B cell (primary cell): ENCODE results near the gene TBC1D22A. TPM values are rescaled to one million over a fixed set of nuclear protein-coding genes. Genes with fewer than 3 reads are reported as not detected.

Experiments used
- ATAC-seq: fragments of 200-7000 bp; cut with Tn5 transposase; one replicate; pipeline ENCODE4 v1.10.0; 2021; ENCODE audit warnings: low read depth, mild to moderate bottlenecking, moderate number of reproducible peaks, moderate library complexity
- CTCF ChIA-PET: fragments of 350-600 bp; sonication (Branson Sonifier 250); formaldehyde crosslinking; loops from one replicate; lab custom pipeline; 2021; ENCODE audit warnings: antibody characterized with exemption, inconsistent platforms; lab: Charles Lee
- POLR2A ChIA-PET: fragments of 350-600 bp; sonication (Branson Sonifier 250); formaldehyde crosslinking; loops from one replicate; lab custom pipeline; 2021; ENCODE audit warnings: antibody characterized with exemption; lab: Charles Lee
- DNase-seq: peaks from one replicate; pipeline ENCODE4 v3.0.0; 2013
- H2AFZ ChIP-seq: 2 replicates; pipeline ENCODE4 v1.6.1; 2012; ENCODE audit warnings: mild to moderate bottlenecking, low read depth, low read length; ENCODE audit not compliant: insufficient read depth, poor library complexity, severe bottlenecking
- H3K27ac ChIP-seq, 2 donors: 1 replicate in 1 of 2; 2 replicates in 1 of 2; pipeline ENCODE4 v1.5.1; 2012 to 2013; ENCODE audit warnings: low read length in 2 of 2, mild to moderate bottlenecking in 2 of 2, moderate library complexity in 1 of 2
- H3K27me3 ChIP-seq, 4 experiments: fragments of 200-600 bp in 1 of 4; sonication (generic) in 1 of 4; replicated peaks in 1 of 4; 1 replicate in 2 of 4; 2 replicates in 2 of 4; pipeline versions ENCODE4 v1.6.1 to v1.7.0; 2013 to 2016; ENCODE audit warnings: low read length in 3 of 4, mild to moderate bottlenecking in 2 of 4, mixed read lengths in 1 of 4, moderate library complexity in 1 of 4; ENCODE audit not compliant: insufficient read depth in 4 of 4, control insufficient read depth in 3 of 4; ENCODE audit errors: control extremely low read depth in 1 of 4
- H3K36me3 ChIP-seq, 2 experiments: replicated peaks in 1 of 2; 1 replicate in 1 of 2; 2 replicates in 1 of 2; pipeline versions ENCODE4 v1.6.1 to v1.7.1; 2013; ENCODE audit warnings: low read length in 1 of 2; ENCODE audit not compliant: insufficient read depth in 2 of 2, control insufficient read depth in 1 of 2; ENCODE audit errors: control extremely low read depth in 1 of 2, extremely low read depth in 1 of 2
- H3K4me1 ChIP-seq, 2 donors: fragments of 200-600 bp in 1 of 2; sonication (generic) in 1 of 2; 1 replicate in 1 of 2; 2 replicates in 1 of 2; pipeline versions ENCODE4 v1.5.1 to v1.6.1; 2013 to 2017; ENCODE audit warnings: low read length in 2 of 2; ENCODE audit not compliant: control insufficient read depth in 2 of 2, insufficient read depth in 2 of 2
- H3K4me2 ChIP-seq: replicated peaks from 2 replicates; pipeline ENCODE3; 2012; ENCODE audit warnings: mild to moderate bottlenecking, low read depth, low read length; ENCODE audit not compliant: poor library complexity, severe bottlenecking
- H3K4me3 ChIP-seq, 5 experiments: fragments of 200-600 bp in 1 of 5; sonication (generic) in 1 of 5; 1 replicate in 3 of 5; 2 replicates in 2 of 5; pipeline versions ENCODE4 v1.5.1 to v1.7.0; 2011 to 2016; ENCODE audit warnings: low read length in 4 of 5, mild to moderate bottlenecking in 4 of 5, low read depth in 2 of 5, control low read depth in 1 of 5, moderate library complexity in 1 of 5; ENCODE audit not compliant: insufficient read depth in 1 of 5; ENCODE audit errors: control extremely low read depth in 1 of 5, extremely low read depth in 1 of 5
- H3K79me2 ChIP-seq: fragments of 200-600 bp; sonication (generic); one replicate; pipeline ENCODE4 v1.6.0; 2016; ENCODE audit warnings: low read length; ENCODE audit not compliant: control insufficient read depth, insufficient read depth
- H3K9ac ChIP-seq: fragments of 200-600 bp; sonication (generic); 2 replicates; pipeline ENCODE4 v1.6.1; 2017; ENCODE audit warnings: mild to moderate bottlenecking, low read length, moderate library complexity
- H3K9me3 ChIP-seq, 3 donors: one replicate each; pipeline versions ENCODE4 v1.6.1 to v1.7.1; 2013; ENCODE audit warnings: low read length in 2 of 3; ENCODE audit not compliant: control insufficient read depth in 2 of 3, insufficient read depth in 1 of 3; ENCODE audit errors: control extremely low read depth in 1 of 3
- H4K20me1 ChIP-seq: 2 replicates; pipeline ENCODE4 v1.6.0; 2012; ENCODE audit warnings: mild to moderate bottlenecking, low read length; ENCODE audit not compliant: insufficient read depth, control insufficient read depth, poor library complexity, severe bottlenecking
- H3K27ac Mint-ChIP-seq: one replicate; pipeline ENCODE4 v1.8.0; 2021; ENCODE audit warnings: mixed read lengths
- H3K27me3 Mint-ChIP-seq: one replicate; pipeline ENCODE4 v1.8.0; 2021; ENCODE audit warnings: mixed read lengths
- H3K4me1 Mint-ChIP-seq: one replicate; pipeline ENCODE4 v1.8.0; 2021; ENCODE audit warnings: mixed read lengths
- H3K4me3 Mint-ChIP-seq: one replicate; pipeline ENCODE4 v1.8.0; 2021; ENCODE audit warnings: mixed read lengths
- H3K9me3 Mint-ChIP-seq: one replicate; pipeline ENCODE4 v1.8.0; 2022; ENCODE audit warnings: mixed read lengths; ENCODE audit not compliant: insufficient read depth
- EZH2 ChIP-seq: IDR thresholded peaks from 2 replicates; pipeline ENCODE4 v1.6.1; 2012; ENCODE audit warnings: borderline replicate concordance, low read depth, mild to moderate bottlenecking, moderate library complexity, low read length; ENCODE audit not compliant: insufficient read depth, poor library complexity, severe bottlenecking
- WGBS: methylation state at CpG from one replicate; pipeline ENCODE4 v1.1.5; 2013; ENCODE audit warnings: missing lambda C conversion rate; ENCODE audit not compliant: insufficient coverage; 5-methylcytosine and 5-hydroxymethylcytosine counted together
- intact Hi-C: fragments of 100-400 bp; cut with micrococcal nuclease; formaldehyde crosslinking; loops from one replicate; pipeline ENCODE4 v1.10.0; 2022
- polyA plus RNA-seq: library from polyadenylated mRNA; depleted of rRNA; stranded (reverse); fragments of >200 nt; gene quantifications from 2 replicates; pipeline ENCODE4 v1.2.3, GENCODE V29; 2012
- total RNA-seq, 2 donors: library from RNA; stranded (reverse); fragments of 120-200 nt in 1 of 2; gene quantifications; 1 replicate in 1 of 2; 2 replicates in 1 of 2; pipeline versions ENCODE4 v1.2.3 to v1.2.4, GENCODE V29; 2013 to 2022
- TF ChIP-seq, protein P1 (sequence below): fragments of 200-600 bp; IDR thresholded peaks from one replicate; pipeline ENCODE4 v1.8.0; 2022; ENCODE audit warnings: antibody characterized with exemption, mild to moderate bottlenecking

TBC1D22A gene
- total and polyA plus RNA-seq, 2 donors (not counting 1 experiment from before 2014, with no cell fraction given), result 73.8 to 128 TPM

DNA sequence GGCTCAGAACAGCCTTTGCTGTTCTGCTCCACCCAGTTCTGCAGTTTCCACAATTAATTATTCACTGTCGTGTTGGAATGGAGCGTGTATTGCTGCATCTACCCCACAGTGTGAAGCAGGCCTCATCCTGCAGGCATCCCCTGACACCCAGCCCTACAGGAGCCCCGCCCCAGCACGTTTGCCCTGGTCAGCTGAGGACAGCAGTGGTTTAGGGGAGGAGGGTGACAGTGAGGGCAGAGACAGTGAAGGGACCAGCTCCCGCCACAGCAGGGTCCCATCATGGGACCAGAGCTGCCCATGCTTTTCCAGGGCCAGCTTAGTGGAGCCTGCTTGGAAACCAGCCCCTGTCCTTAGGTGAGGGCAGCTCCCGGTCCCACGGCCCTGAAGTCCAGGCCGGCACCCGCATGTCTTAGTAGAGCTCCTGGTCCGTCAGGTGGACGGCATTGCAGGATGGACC is 273.0 kb downstream of the TBC1D22A start:
- POLR2A ChIA-PET, result no interaction called here
- Histone ChIP-seq H4K20me1 (peaks cover 93% of the 10 kb centered on the region), H3K4me2 (no peak overlapping the region), H3K9ac (no peak overlapping the region), H2AFZ (no peak overlapping the region), H3K27ac (no peak overlapping the region), H3K4me1 (no peaks in the 10 kb centered on the region), H3K27me3 (no peaks in the 10 kb centered on the region), H3K36me3 (peaks cover 2 to 48% of the 10 kb centered on the region in 2 experiments), H3K9me3 (no peaks in the 10 kb centered on the region), H3K79me2 (peaks cover 90% of the 10 kb centered on the region), H3K4me3 (no peak overlapping the region)
- CTCF ChIA-PET, result no interaction called here
- H3K27me3 Mint-ChIP-seq, result no peaks in the 10 kb centered on the region
- H3K4me3 Mint-ChIP-seq, result no peak overlapping the region
- DNase-seq (no peak), ATAC-seq (no peak)
- H3K27ac Mint-ChIP-seq, result no peak overlapping the region
- no peaks in the 10 kb centered on the region for H3K9me3 Mint-ChIP-seq
- no peak for TF ChIP-seq EZH2
- TF ChIP-seq, protein P1, sequence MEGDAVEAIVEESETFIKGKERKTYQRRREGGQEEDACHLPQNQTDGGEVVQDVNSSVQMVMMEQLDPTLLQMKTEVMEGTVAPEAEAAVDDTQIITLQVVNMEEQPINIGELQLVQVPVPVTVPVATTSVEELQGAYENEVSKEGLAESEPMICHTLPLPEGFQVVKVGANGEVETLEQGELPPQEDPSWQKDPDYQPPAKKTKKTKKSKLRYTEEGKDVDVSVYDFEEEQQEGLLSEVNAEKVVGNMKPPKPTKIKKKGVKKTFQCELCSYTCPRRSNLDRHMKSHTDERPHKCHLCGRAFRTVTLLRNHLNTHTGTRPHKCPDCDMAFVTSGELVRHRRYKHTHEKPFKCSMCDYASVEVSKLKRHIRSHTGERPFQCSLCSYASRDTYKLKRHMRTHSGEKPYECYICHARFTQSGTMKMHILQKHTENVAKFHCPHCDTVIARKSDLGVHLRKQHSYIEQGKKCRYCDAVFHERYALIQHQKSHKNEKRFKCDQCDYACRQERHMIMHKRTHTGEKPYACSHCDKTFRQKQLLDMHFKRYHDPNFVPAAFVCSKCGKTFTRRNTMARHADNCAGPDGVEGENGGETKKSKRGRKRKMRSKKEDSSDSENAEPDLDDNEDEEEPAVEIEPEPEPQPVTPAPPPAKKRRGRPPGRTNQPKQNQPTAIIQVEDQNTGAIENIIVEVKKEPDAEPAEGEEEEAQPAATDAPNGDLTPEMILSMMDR, result no peak
- intact Hi-C loops, result no loop called here
- 86% methylated on average over 8 of the region's 11 CpGs for WGBS
- peaks cover 2% of the 10 kb centered on the region for H3K4me1 Mint-ChIP-seq

DNA sequence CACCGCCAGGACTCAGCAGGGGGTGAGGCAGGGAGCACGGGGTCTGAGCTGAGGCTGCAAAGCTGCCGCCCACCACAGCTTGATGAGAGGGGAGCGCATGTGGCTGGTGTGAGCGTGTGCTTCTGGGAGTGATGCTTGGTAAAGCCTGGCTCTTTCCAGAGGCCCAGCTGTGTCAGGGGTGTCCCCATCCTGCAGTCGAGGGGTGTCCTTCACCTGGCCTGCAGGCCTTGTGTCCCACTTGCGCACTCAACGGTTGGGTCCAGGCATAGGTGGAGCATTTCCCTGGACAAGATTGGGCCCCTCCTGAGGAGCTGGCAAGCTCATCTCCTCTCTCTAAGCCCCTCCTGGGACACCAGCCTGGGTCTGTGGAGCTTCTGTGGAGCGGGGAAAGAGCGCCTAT is 273.9 kb downstream of the TBC1D22A start:
- 96% methylated on average over 9 of the region's 10 CpGs for WGBS
- CTCF ChIA-PET, result no interaction called here

More for the DNA sequence above, 273.9 kb downstream of the TBC1D22A start:
- H3K9me3 Mint-ChIP-seq, result no peaks in the 10 kb centered on the region
- Histone ChIP-seq H3K9me3 (no peaks in the 10 kb centered on the region), H4K20me1 (peaks cover 95% of the 10 kb centered on the region), H3K4me1 (no peaks in the 10 kb centered on the region), H3K27ac (no peak overlapping the region), H3K4me3 (no peak overlapping the region), H3K4me2 (no peak overlapping the region), H2AFZ (no peak overlapping the region), H3K9ac (no peak overlapping the region), H3K36me3 (peaks cover 0 to 46% of the 10 kb centered on the region in 2 experiments), H3K79me2 (peaks cover 90% of the 10 kb centered on the region), H3K27me3 (no peaks in the 10 kb centered on the region)
- no peaks in the 10 kb centered on the region for H3K27me3 Mint-ChIP-seq
- H3K4me1 Mint-ChIP-seq, result peaks cover 2% of the 10 kb centered on the region
- no peak for DNase-seq
- H3K4me3 Mint-ChIP-seq, result no peak overlapping the region
- TF ChIP-seq EZH2, result no peak
- TF ChIP-seq, protein P1, result no peak
- ATAC-seq, result no peak
- POLR2A ChIA-PET, result no interaction called here
- H3K27ac Mint-ChIP-seq, result no peak overlapping the region
- intact Hi-C loops, result no loop called here
